HEK293 (cell line): Measurements from ENCODE around the gene AKNA.

Source experiments
- CTCF ChIP-seq: fragments of 450-650 bp; formaldehyde crosslinking; IDR thresholded peaks from 2 replicates; pipeline ENCODE4 v1.5.1; 2016; ENCODE audit warnings: missing biosample characterization, missing genetic modification characterization
- GLI4 ChIP-seq: fragments of 450-650 bp; formaldehyde crosslinking; IDR thresholded peaks from 2 replicates; pipeline ENCODE4 v1.5.1; 2016; ENCODE audit warnings: missing biosample characterization, missing genetic modification characterization
- OSR2 ChIP-seq: fragments of 450-650 bp; formaldehyde crosslinking; IDR thresholded peaks from 2 replicates; pipeline ENCODE4 v1.5.1; 2016; ENCODE audit warnings: missing biosample characterization, missing genetic modification characterization
- PATZ1 ChIP-seq: fragments of 450-650 bp; formaldehyde crosslinking; IDR thresholded peaks from 2 replicates; pipeline ENCODE4 v1.5.1; 2016; ENCODE audit warnings: missing biosample characterization, missing genetic modification characterization
- ZNF112 ChIP-seq: fragments of 450-650 bp; formaldehyde crosslinking; IDR thresholded peaks from 2 replicates; pipeline ENCODE4 v1.5.0; 2017; ENCODE audit warnings: missing biosample characterization, missing genetic modification characterization
- ZNF121 ChIP-seq: fragments of 450-650 bp; formaldehyde crosslinking; IDR thresholded peaks from 2 replicates; pipeline ENCODE4 v1.5.1; 2016; ENCODE audit warnings: missing biosample characterization, missing genetic modification characterization
- ZNF18 ChIP-seq: fragments of 450-650 bp; formaldehyde crosslinking; IDR thresholded peaks from 2 replicates; pipeline ENCODE4 v1.5.1; 2016; ENCODE audit warnings: missing biosample characterization, missing genetic modification characterization
- ZNF184 ChIP-seq: fragments of 450-650 bp; IDR thresholded peaks from 2 replicates; pipeline ENCODE4 v1.5.1; 2018; ENCODE audit warnings: missing biosample characterization, mild to moderate bottlenecking, missing genetic modification characterization
- ZNF2 ChIP-seq: fragments of 450-650 bp; formaldehyde crosslinking; IDR thresholded peaks from 2 replicates; pipeline ENCODE4 v1.5.1; 2016; ENCODE audit warnings: missing biosample characterization, missing genetic modification characterization
- ZNF214 ChIP-seq: fragments of 450-650 bp; formaldehyde crosslinking; IDR thresholded peaks from 2 replicates; pipeline ENCODE4 v1.5.1; 2017; ENCODE audit warnings: missing biosample characterization, mild to moderate bottlenecking, missing genetic modification characterization, borderline replicate concordance
- ZNF510 ChIP-seq: fragments of 450-650 bp; formaldehyde crosslinking; IDR thresholded peaks from 2 replicates; pipeline ENCODE4 v1.5.1; 2018; ENCODE audit warnings: mild to moderate bottlenecking, missing genetic modification characterization, missing biosample characterization; ENCODE audit not compliant: insufficient replicate concordance
- ZNF518A ChIP-seq: fragments of 450-650 bp; formaldehyde crosslinking; conservative IDR thresholded peaks from 2 replicates; pipeline ENCODE4 v1.5.1; 2016; ENCODE audit warnings: low read depth, missing biosample characterization, missing genetic modification characterization
- ZNF792 ChIP-seq: fragments of 450-650 bp; formaldehyde crosslinking; IDR thresholded peaks from 2 replicates; pipeline ENCODE4 v1.5.1; 2016; ENCODE audit warnings: missing biosample characterization, missing genetic modification characterization

DNA sequence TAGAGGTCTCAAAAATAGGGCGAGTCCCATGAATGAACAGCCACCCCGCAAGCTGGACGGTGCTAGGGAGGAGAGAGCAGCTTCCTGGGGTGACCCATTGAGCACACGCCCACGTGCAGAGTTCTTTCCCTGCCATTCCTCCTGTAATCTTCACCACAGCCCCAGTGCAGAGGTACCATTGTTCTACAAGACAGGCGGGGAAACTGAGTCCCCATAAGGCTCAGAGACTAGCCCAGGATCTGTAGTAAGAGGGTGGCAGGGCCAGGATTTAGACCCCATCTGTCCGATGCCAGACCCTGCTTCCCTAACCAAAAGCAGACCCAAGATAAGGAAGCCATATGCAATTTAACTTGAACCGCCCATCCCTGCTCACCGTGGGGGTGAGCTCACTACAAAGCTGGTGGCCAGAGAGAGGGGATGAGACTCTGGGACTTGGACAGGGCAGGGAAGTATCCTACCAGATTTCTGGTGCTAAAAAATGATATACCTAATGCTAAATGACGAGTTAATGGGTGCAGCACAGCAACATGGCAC, 101.6 kb downstream of the AKNA start:
- TF ChIP-seq ZNF121 (tag by site-specific recombination) (no peak), CTCF (tag by site-specific recombination) (no peak), ZNF112 (tag by site-specific recombination) (no peak), ZNF510 (tag by site-specific recombination) (no peak), ZNF18 (tag by site-specific recombination) (no peak), ZNF184 (tag by site-specific recombination) (no peak), OSR2 (no peak), ZNF792 (no peak), PATZ1 (tag by site-specific recombination) (no peak), ZNF2 (tag by site-specific recombination) (no peak), ZNF214 (no peak), ZNF518A (tag by site-specific recombination) (no peak), GLI4 (no peak)
